ENCODE data around the gene SMARCA2. TPM values are rescaled to one million over a fixed set of nuclear protein-coding genes. Genes with fewer than 3 reads are reported as not detected.
A peak's percentile ranks its signal among the peaks of the same experiment; 100 is the strongest.

Gene SMARCA2
- total and polyA plus RNA-seq, 4 donors: 143 to 161 (median 152) TPM

DNA sequence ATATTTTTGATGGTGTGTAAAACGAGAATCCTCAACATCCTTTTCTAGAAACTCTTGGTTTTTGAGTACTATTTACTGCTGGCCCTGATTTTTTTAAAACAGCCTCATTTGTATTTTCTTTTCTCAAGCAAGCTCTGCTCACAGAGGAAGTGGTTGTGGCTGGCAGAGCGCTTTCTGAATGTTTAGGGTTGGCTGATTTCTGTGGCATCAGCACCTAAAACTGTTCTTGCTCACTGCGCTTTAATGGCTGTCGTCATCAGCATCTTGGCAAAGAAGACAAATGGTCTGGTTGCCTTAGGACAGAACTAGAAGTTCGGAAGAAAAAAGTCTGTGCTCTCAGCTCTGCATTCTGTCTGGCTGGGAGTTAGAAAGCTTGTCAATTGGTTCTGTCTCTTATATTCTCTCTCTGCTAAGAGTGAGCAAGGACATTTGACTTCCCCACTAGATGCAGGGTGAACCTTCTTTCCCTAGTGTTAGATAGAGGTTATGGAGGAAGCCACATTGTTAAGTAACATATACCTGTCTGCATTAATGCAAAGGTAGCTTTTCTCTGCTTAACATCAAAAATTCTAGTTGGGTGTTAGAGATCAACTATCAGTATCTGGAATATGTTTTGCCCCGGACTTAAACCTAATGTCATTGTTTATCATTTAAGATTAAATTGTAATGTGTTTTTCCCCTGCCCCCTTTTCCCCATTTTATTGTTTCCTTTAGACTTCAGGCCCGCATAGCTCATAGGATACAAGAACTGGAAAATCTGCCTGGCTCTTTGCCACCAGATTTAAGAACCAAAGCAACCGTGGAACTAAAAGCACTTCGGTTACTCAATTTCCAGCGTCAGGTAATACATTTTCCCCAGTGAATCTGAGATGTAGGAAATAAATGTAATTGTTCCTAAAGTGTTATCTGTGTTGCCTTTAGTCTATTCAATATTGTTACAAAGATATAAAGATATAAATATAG is 39.0 kb downstream of the SMARCA2 start:
- no peaks in the 10 kb centered on the region for H3K27me3 ChIP-seq (ENCODE audit: control insufficient read depth, insufficient read depth, low read length)
- peak overlapping the region; percentile 10 for H3K27ac ChIP-seq (ENCODE audit: low read depth, low read length)
- no peak overlapping the region for H3K4me3 ChIP-seq (ENCODE audit: low read depth, low read length)
- no peaks in the 10 kb centered on the region for H3K4me1 ChIP-seq (ENCODE audit: control insufficient read depth, insufficient read depth, low read length)
- no peaks in the 10 kb centered on the region for H3K9me3 ChIP-seq (ENCODE audit: control insufficient read depth, insufficient read depth, low read length)
- H3K36me3 ChIP-seq (ENCODE audit: control insufficient read depth, insufficient read depth, low read length): peaks cover 8% of the 10 kb centered on the region
- DNase-seq (ENCODE audit: low read depth in 4 of 6, low spot score in 6 of 6): peak; percentile 24 to 86 (median 42)
- WGBS (ENCODE audit: insufficient coverage): 34% methylated on average over 6 of the region's 10 CpGs

DNA sequence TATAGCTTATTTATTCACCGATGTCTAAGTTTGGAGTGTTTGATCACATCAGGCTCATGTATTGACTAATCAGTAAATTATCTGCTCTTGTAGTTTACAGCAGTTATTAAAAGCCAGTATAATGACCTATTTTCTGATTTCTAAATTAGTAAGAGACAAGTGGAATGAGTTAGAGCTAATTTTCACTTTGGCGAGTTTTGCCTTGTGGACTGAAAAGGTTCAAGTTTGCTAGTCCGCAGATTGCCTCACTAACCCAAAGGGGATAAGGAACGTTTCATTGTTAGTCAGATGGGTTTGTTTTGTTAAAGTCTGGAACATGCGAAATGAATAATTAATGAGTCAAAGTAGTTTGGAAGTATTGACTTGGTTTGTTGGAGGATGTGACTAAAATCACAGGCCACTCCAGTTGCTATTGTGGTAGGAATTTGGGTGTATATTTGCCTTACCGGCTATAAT is 40.1 kb downstream of the SMARCA2 start:
- Histone ChIP-seq H3K4me1 (ENCODE audit: control insufficient read depth, insufficient read depth, low read length) (no peaks in the 10 kb centered on the region), H3K36me3 (ENCODE audit: control insufficient read depth, insufficient read depth, low read length) (peaks cover 8% of the 10 kb centered on the region), H3K9me3 (ENCODE audit: control insufficient read depth, insufficient read depth, low read length) (no peaks in the 10 kb centered on the region), H3K27ac (ENCODE audit: low read depth, low read length) (no peak overlapping the region), H3K4me3 (ENCODE audit: low read depth, low read length) (no peak overlapping the region), H3K27me3 (ENCODE audit: control insufficient read depth, insufficient read depth, low read length) (no peaks in the 10 kb centered on the region)
- DNase-seq (ENCODE audit: low read depth in 4 of 6, low spot score in 6 of 6): no peak
- WGBS (ENCODE audit: insufficient coverage): 55% methylated on average over 5 of the region's 6 CpGs

DNA sequence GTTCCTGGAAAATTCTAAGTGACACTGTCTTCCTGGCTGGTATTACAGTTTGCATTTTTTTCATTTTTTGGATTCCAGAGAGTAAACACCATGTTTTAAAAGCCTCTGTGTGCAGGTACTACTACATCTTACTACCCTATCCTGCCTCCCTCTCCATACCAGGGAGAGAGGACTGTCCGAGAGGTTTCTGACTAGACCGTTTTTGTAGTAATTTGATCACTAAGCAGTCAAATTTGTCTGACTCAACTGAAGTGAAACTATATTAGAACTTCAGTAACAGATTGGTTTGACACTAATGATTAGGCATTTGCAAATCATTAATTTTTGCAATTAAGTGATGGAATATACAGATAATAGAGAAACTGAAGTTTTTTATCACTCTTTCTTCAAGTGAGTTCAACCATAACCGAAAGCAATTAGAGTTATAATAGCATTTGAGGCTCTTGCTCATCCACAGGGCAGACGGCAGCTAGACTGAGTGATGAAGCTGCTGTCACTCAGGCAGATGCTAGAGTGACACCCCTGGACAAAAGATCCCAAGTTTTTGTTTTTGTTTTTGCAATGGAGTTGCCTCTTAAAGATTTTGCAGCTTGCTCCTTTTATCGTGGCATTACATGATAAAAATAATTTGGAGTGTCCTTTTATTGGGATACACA is 44.3 kb downstream of the SMARCA2 start:
- 65% methylated on average over 2 of the region's 5 CpGs for WGBS (ENCODE audit: insufficient coverage)
- no peaks in the 10 kb centered on the region for H3K9me3 ChIP-seq (ENCODE audit: control insufficient read depth, insufficient read depth, low read length)
- H3K4me1 ChIP-seq (ENCODE audit: control insufficient read depth, insufficient read depth, low read length): no peaks in the 10 kb centered on the region
- DNase-seq (ENCODE audit: low read depth in 4 of 6, low spot score in 6 of 6): no peak
- H3K36me3 ChIP-seq (ENCODE audit: control insufficient read depth, insufficient read depth, low read length): peaks cover 8% of the 10 kb centered on the region
- no peak overlapping the region for H3K27ac ChIP-seq (ENCODE audit: low read depth, low read length)
- H3K27me3 ChIP-seq (ENCODE audit: control insufficient read depth, insufficient read depth, low read length): no peaks in the 10 kb centered on the region
- H3K4me3 ChIP-seq (ENCODE audit: low read depth, low read length): no peak overlapping the region

DNA sequence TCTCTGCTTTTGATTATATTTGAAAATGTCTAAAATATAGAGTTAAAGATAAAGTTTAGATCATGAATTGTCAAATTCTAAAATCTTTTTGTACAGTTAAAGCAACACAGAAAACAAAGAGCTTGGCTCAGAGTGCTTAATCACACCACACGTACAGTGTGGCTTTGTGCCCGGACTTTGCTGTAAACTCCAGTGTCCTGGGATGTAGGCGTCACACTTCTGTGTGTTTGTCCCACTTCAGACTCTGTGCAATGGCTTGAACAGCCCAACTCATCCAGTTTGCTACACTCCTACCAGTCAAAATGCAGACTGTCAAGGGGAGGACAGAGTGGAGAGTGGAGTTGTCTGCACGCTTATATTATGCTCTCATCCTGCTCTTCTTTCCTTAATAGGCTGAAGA is 45.3 kb downstream of the SMARCA2 start:
- H3K36me3 ChIP-seq (ENCODE audit: control insufficient read depth, insufficient read depth, low read length): peaks cover 14% of the 10 kb centered on the region
- no CpG with 5 or more reads among the region's 4 CpGs for WGBS (ENCODE audit: insufficient coverage)

DNA sequence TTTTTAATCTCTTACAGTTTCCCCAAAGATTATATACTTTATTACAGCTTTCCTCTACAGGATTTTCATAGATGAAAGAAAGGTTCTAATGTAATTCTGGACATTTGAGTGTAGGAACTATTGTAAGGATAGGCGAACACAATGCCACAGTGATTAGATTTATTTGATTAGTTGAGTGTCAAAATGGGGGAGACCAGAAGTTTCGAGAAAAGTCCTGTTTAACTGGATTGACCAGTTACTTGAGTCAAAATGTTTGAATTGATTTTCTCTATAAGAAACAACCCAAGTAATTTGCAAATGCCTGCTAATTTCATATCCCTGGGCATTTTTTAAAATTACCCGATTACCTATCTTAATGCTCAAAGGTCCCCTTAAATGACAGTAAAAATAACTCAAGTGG is 50.6 kb downstream of the SMARCA2 start:
- Histone ChIP-seq H3K4me1 (ENCODE audit: control insufficient read depth, insufficient read depth, low read length) (no peaks in the 10 kb centered on the region), H3K27ac (ENCODE audit: low read depth, low read length) (no peak overlapping the region), H3K36me3 (ENCODE audit: control insufficient read depth, insufficient read depth, low read length) (peaks cover 11% of the 10 kb centered on the region), H3K9me3 (ENCODE audit: control insufficient read depth, insufficient read depth, low read length) (no peaks in the 10 kb centered on the region), H3K27me3 (ENCODE audit: control insufficient read depth, insufficient read depth, low read length) (no peaks in the 10 kb centered on the region), H3K4me3 (ENCODE audit: low read depth, low read length) (no peak overlapping the region)
- DNase-seq (ENCODE audit: low read depth in 4 of 6, low spot score in 6 of 6): no peak
- 100% methylated on average over 1 of the region's 3 CpGs for WGBS (ENCODE audit: insufficient coverage)

More for the DNA sequence above, 45.3 kb downstream of the SMARCA2 start:
- no peaks in the 10 kb centered on the region for H3K4me1 ChIP-seq (ENCODE audit: control insufficient read depth, insufficient read depth, low read length)
- H3K27me3 ChIP-seq (ENCODE audit: control insufficient read depth, insufficient read depth, low read length): no peaks in the 10 kb centered on the region
- no peak overlapping the region for H3K4me3 ChIP-seq (ENCODE audit: low read depth, low read length)
- no peak for DNase-seq (ENCODE audit: low read depth in 4 of 6, low spot score in 6 of 6)
- no peak overlapping the region for H3K27ac ChIP-seq (ENCODE audit: low read depth, low read length)
- no peaks in the 10 kb centered on the region for H3K9me3 ChIP-seq (ENCODE audit: control insufficient read depth, insufficient read depth, low read length)

DNA sequence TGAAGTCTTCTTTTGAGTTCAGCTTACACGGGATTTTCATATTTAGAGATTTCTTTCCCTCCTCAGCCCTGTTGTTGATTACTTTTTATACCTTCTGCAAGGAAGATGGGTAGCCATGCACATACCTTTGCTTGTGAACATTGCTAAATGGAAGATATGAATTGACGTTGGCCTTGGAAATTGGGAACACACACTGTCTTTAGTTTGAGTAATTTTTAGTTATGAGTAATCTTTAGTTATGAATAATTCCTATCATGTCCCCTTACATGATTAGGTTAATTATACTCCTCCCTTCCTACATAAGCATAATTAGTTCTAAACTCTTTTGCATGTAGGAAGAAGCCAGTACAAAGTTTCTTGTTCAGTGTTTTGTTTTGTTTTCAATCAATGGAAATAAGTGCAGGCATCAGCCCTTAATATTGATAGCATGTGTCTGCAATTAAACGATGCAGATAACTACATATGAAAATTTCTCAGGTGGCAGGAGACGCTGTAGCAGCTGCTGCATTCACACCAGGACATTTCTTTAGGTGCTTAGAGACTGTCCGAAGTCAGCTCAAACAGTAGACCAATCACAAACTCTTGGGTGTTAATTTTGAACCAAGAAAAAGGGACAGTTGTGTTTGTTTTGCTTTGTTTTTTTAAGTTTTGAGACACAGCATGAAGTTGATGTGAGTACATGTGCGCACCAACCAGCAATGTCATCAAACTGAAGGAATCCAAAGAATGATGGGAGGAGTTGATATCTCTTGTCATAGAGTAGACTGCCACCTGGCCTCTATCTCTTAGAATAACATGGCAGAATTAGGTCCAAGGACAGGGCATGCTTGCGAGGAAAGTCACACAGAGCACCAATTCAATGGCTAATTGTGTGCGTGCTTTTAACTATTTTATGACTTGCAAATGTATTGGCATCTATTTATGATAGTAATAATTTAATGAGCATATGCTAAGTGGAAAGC is 51.4 kb downstream of the SMARCA2 start:
- peaks cover 11% of the 10 kb centered on the region for H3K36me3 ChIP-seq (ENCODE audit: control insufficient read depth, insufficient read depth, low read length)
- H3K27ac ChIP-seq (ENCODE audit: low read depth, low read length): no peak overlapping the region
- WGBS (ENCODE audit: insufficient coverage): 73% methylated on average over 2 of the region's 8 CpGs

DNA sequence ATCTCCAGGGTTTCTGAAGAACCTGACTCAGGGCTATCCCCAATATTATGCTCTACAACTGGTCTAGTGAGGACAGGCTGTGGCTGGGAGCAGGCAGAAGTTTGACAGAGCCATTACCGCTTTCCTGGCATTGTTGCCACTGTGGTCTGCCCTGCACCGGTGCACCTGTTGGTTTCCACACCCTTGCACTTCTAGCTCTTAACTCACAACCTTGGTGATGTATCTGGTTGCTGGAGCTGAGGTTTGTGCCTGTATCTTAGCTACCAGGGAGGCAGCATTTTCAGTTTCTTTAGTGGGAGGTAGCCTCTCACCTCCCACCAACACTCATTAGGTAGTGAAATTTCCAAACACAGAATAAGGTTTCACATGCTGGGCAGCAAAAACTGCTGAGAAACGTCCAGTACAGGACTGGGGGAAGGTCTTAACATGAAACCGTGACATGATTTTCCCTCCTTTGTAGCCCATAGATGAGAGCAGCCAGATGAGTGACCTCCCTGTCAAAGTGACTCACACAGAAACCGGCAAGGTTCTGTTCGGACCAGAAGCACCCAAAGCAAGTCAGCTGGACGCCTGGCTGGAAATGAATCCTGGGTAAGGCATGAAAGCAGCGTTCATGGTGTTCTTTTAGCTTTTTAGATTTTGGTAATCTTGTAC is 57.7 kb downstream of the SMARCA2 start:
- Histone ChIP-seq H3K9me3 (ENCODE audit: control insufficient read depth, insufficient read depth, low read length) (no peaks in the 10 kb centered on the region), H3K27me3 (ENCODE audit: control insufficient read depth, insufficient read depth, low read length) (no peaks in the 10 kb centered on the region), H3K36me3 (ENCODE audit: control insufficient read depth, insufficient read depth, low read length) (peaks cover 38% of the 10 kb centered on the region), H3K4me3 (ENCODE audit: low read depth, low read length) (no peak overlapping the region), H3K4me1 (ENCODE audit: control insufficient read depth, insufficient read depth, low read length) (no peaks in the 10 kb centered on the region), H3K27ac (ENCODE audit: low read depth, low read length) (no peak overlapping the region)
- 94% methylated on average over 5 of the region's 8 CpGs for WGBS (ENCODE audit: insufficient coverage)
- no peak for DNase-seq (ENCODE audit: low read depth in 4 of 6, low spot score in 6 of 6)

More for the DNA sequence above, 51.4 kb downstream of the SMARCA2 start:
- Histone ChIP-seq H3K9me3 (ENCODE audit: control insufficient read depth, insufficient read depth, low read length) (no peaks in the 10 kb centered on the region), H3K4me3 (ENCODE audit: low read depth, low read length) (no peak overlapping the region), H3K4me1 (ENCODE audit: control insufficient read depth, insufficient read depth, low read length) (no peaks in the 10 kb centered on the region), H3K27me3 (ENCODE audit: control insufficient read depth, insufficient read depth, low read length) (no peaks in the 10 kb centered on the region)
- no peak for DNase-seq (ENCODE audit: low read depth in 4 of 6, low spot score in 6 of 6)

DNA sequence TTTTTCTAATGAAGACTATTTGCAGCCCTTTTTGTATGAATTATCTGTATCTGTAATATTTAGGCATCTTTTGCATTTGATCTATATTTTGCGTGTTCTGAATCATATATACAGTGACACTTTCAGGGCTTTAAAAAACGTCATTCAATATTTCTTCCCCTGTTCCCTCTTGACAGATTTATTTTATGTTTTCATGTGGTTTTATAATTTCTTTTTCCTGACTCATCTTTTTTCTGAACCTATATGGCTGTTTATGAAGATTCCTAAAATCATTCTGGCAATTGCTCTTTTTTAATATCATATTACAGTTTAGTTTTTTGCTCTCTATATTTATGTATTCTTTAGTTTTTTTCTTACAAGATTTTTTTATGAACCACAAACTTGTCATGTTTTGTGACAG is 67.6 kb downstream of the SMARCA2 start:
- no peak for DNase-seq (ENCODE audit: low read depth in 4 of 6, low spot score in 6 of 6)
- H3K36me3 ChIP-seq (ENCODE audit: control insufficient read depth, insufficient read depth, low read length): peaks cover 18% of the 10 kb centered on the region
- no peak overlapping the region for H3K4me3 ChIP-seq (ENCODE audit: low read depth, low read length)
- no peaks in the 10 kb centered on the region for H3K4me1 ChIP-seq (ENCODE audit: control insufficient read depth, insufficient read depth, low read length)
- H3K27ac ChIP-seq (ENCODE audit: low read depth, low read length): no peak overlapping the region
- H3K27me3 ChIP-seq (ENCODE audit: control insufficient read depth, insufficient read depth, low read length): no peaks in the 10 kb centered on the region
- no CpG with 5 or more reads among the region's 2 CpGs for WGBS (ENCODE audit: insufficient coverage)
- no peaks in the 10 kb centered on the region for H3K9me3 ChIP-seq (ENCODE audit: control insufficient read depth, insufficient read depth, low read length)

DNA sequence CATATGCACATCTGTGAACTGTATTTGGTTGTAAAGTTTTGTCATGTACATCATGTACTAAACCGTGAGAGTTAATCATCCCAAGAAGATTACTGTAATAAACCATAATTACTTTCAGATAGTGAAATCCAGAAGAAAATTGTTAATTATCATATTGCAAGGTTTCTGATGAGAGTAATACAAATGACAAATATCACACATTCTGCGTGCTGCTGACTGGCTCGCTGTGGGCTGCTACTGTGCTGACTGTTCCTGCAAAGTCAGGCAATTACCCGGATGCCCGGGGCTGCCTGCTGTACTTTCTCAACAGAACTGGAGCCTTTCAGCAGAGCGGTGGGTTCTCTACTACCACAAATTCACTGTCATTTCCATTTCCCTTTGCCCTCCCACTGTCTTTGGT is 68.3 kb downstream of the SMARCA2 start:
- H3K27ac ChIP-seq (ENCODE audit: low read depth, low read length): no peak overlapping the region
- 100% methylated on average over 3 of the region's 6 CpGs for WGBS (ENCODE audit: insufficient coverage)
- H3K27me3 ChIP-seq (ENCODE audit: control insufficient read depth, insufficient read depth, low read length): no peaks in the 10 kb centered on the region
- H3K4me3 ChIP-seq (ENCODE audit: low read depth, low read length): no peak overlapping the region
- H3K9me3 ChIP-seq (ENCODE audit: control insufficient read depth, insufficient read depth, low read length): no peaks in the 10 kb centered on the region
- H3K4me1 ChIP-seq (ENCODE audit: control insufficient read depth, insufficient read depth, low read length): no peaks in the 10 kb centered on the region
- DNase-seq (ENCODE audit: low read depth in 4 of 6, low spot score in 6 of 6): peak in 1 of 6 donors; percentile 64
- peaks cover 11% of the 10 kb centered on the region for H3K36me3 ChIP-seq (ENCODE audit: control insufficient read depth, insufficient read depth, low read length)
